Loucy (cell line): ENCODE measurements around the gene TWF1.

Experiments used
- H2AFZ ChIP-seq: fragments of 200-600 bp; sonication (generic); 2 replicates; pipeline ENCODE4 v1.6.0; 2016; ENCODE audit warnings: antibody characterized with exemption, mild to moderate bottlenecking, low read length, moderate library complexity
- H3F3A ChIP-seq: fragments of 200-600 bp; 2 replicates; pipeline ENCODE4 v1.6.0; 2016; ENCODE audit warnings: antibody characterized with exemption, low read depth, mild to moderate bottlenecking
- H3K27me3 ChIP-seq: fragments of 200-600 bp; sonication (generic); 2 replicates; pipeline ENCODE4 v1.6.1; 2014; ENCODE audit warnings: low read length, mild to moderate bottlenecking; ENCODE audit not compliant: insufficient read depth, poor library complexity, severe bottlenecking
- H3K36me3 ChIP-seq: fragments of 200-600 bp; sonication (generic); 2 replicates; pipeline ENCODE4 v1.6.1; 2016; ENCODE audit warnings: low read length; ENCODE audit not compliant: insufficient read depth
- H3K4me1 ChIP-seq: fragments of 200-600 bp; sonication (generic); 2 replicates; pipeline ENCODE4 v1.5.1; 2014; ENCODE audit warnings: low read length, mild to moderate bottlenecking; ENCODE audit not compliant: insufficient read depth, poor library complexity, severe bottlenecking
- H3K4me2 ChIP-seq: fragments of 200-600 bp; sonication (generic); 2 replicates; pipeline ENCODE4 v1.6.0; 2014; ENCODE audit warnings: antibody characterized with exemption, low read length, low read depth, mild to moderate bottlenecking; ENCODE audit not compliant: poor library complexity, severe bottlenecking
- H3K4me3 ChIP-seq: fragments of 200-600 bp; sonication (generic); 2 replicates; pipeline ENCODE4 v1.5.1; 2014; ENCODE audit warnings: low read length, mild to moderate bottlenecking, mixed read lengths; ENCODE audit not compliant: poor library complexity, severe bottlenecking
- H3K79me2 ChIP-seq: fragments of 200-600 bp; sonication (generic); 2 replicates; pipeline ENCODE4 v1.6.1; 2014; ENCODE audit warnings: low read length; ENCODE audit not compliant: insufficient read depth
- H3K9ac ChIP-seq: fragments of 200-600 bp; sonication (generic); 2 replicates; pipeline ENCODE4 v1.6.0; 2014; ENCODE audit warnings: mild to moderate bottlenecking, low read depth, low read length, moderate library complexity; ENCODE audit not compliant: poor library complexity, severe bottlenecking
- H3K9me2 ChIP-seq: fragments of 200-600 bp; sonication (generic); replicated peaks from 2 replicates; pipeline ENCODE4 v1.6.1; 2016; ENCODE audit warnings: low read depth, low read length, mixed read lengths
- H3K9me3 ChIP-seq: fragments of 200-600 bp; sonication (generic); 2 replicates; pipeline ENCODE4 v1.6.1; 2014; ENCODE audit warnings: mild to moderate bottlenecking, antibody characterized with exemption, low read length, low read depth; ENCODE audit not compliant: insufficient read depth
- H4K20me1 ChIP-seq: fragments of 200-600 bp; sonication (generic); 2 replicates; pipeline ENCODE4 v1.6.0; 2014; ENCODE audit warnings: antibody characterized with exemption, low read length, mild to moderate bottlenecking; ENCODE audit not compliant: insufficient read depth, poor library complexity, severe bottlenecking
- CTCF ChIP-seq: fragments of 200-600 bp; sonication (generic); conservative IDR thresholded peaks from 2 replicates; pipeline ENCODE4 v1.5.1; 2014; ENCODE audit warnings: mild to moderate bottlenecking, antibody characterized with exemption, low read length
- EZH2phosphoT487 ChIP-seq: fragments of 200-600 bp; IDR thresholded peaks from 2 replicates; pipeline ENCODE4 v1.6.1; 2018; ENCODE audit warnings: antibody characterized with exemption, mild to moderate bottlenecking, moderate library complexity, borderline replicate concordance

The TWF1 gene

GRCh38 chr12:43840338-43840737 lies 34.2 kb upstream of the TWF1 start:
- H3K79me2 ChIP-seq, result 0 out of 2 replicates have a peak, but pooled peaks cover 14% of the 10 kb centered on the region
- H3K27me3 ChIP-seq, result no peaks in the 10 kb centered on the region
- H3K36me3 ChIP-seq, result no peaks in the 10 kb centered on the region
- no peaks in the 10 kb centered on the region for H3K9me2 ChIP-seq
- no peak overlapping the region for H3K9ac ChIP-seq
- H3K4me2 ChIP-seq, result no peak overlapping the region
- no peaks in the 10 kb centered on the region for H3K9me3 ChIP-seq
- H2AFZ ChIP-seq, result no peak overlapping the region
- H3F3A ChIP-seq, result no peaks in the 10 kb centered on the region
- H3K4me3 ChIP-seq, result no peak overlapping the region
- TF ChIP-seq CTCF, result no peak
- TF ChIP-seq EZH2phosphoT487, result no peak
- H4K20me1 ChIP-seq, result no peaks in the 10 kb centered on the region
- peaks cover 27% of the 10 kb centered on the region for H3K4me1 ChIP-seq

- Histone ChIP-seq H3K9me2 (no peaks in the 10 kb centered on the region), H3K36me3 (no peaks in the 10 kb centered on the region), H3K4me1 (peaks cover 44% of the 10 kb centered on the region), H3K4me2 (peak overlapping the region; percentile 90), H3K79me2 (0 out of 2 replicates have a peak, but pooled peaks cover 14% of the 10 kb centered on the region), H3F3A (0 out of 2 replicates have a peak, but pooled peaks cover 2% of the 10 kb centered on the region), H3K4me3 (peak overlapping the region; percentile 84), H3K27me3 (no peaks in the 10 kb centered on the region), H2AFZ (peak overlapping the region; percentile 94), H3K9ac (peak overlapping the region; percentile 80), H4K20me1 (peaks cover 2% of the 10 kb centered on the region), H3K9me3 (no peaks in the 10 kb centered on the region)
- TF ChIP-seq EZH2phosphoT487, result no peak
- TF ChIP-seq CTCF, result no peak
Observed at GRCh38 chr12:43836475-43836989, 30.4 kb upstream of the TWF1 start.

- Histone ChIP-seq H3F3A (0 out of 2 replicates have a peak, but pooled peaks cover 2% of the 10 kb centered on the region), H3K9me3 (no peaks in the 10 kb centered on the region), H3K4me3 (peak within 1 kb of the TSS; percentile 84), H3K27me3 (no peaks in the 10 kb centered on the region), H3K4me1 (peaks cover 44% of the 10 kb centered on the region), H4K20me1 (peaks cover 2% of the 10 kb centered on the region), H3K9ac (peak within 1 kb of the TSS; percentile 80), H3K4me2 (peak within 1 kb of the TSS; percentile 90), H2AFZ (peak within 1 kb of the TSS; percentile 94), H3K9me2 (no peaks in the 10 kb centered on the region), H3K36me3 (no peaks in the 10 kb centered on the region), H3K79me2 (0 out of 2 replicates have a peak, but pooled peaks cover 14% of the 10 kb centered on the region)
- TF ChIP-seq EZH2phosphoT487 (no peak), CTCF (no peak)
Observed at GRCh38 chr12:43835656-43836474, 29.7 kb upstream of the TWF1 start, which contains the start of gene TMEM117. TSS of gene TMEM117 (plus strand) at chr12:43836081.
